ENCODE data around the gene PPOX. TPM values are rescaled to one million over a fixed set of nuclear protein-coding genes. Genes with fewer than 3 reads are reported as not detected.

The PPOX gene
- total RNA-seq, 1 experiment from 2014 or later, result 25.4 TPM

GRCh38 chr1:161200421-161200991 lies 34.3 kb downstream of the PPOX start:
- no TSS peak for BruUV-seq (replicated peaks)
- CTCF ChIA-PET, result interaction anchor here (0.9 kb wide), 1 partner anchor 25 kb away, joined by 6 read pairs; no protein-coding TSS in a partner anchor
- no peak overlapping the region for H3K4me3 Mint-ChIP-seq (ENCODE audit: unreplicated experiment)
- no peaks in the 10 kb centered on the region for H3K9me3 Mint-ChIP-seq (ENCODE audit: unreplicated experiment)
- no peak for DNase-seq
- intact Hi-C loops (cut with micrococcal nuclease; ENCODE audit: unreplicated experiment), result no loop called here
- peaks cover 9% of the 10 kb centered on the region for H3K36me3 Mint-ChIP-seq (ENCODE audit: insufficient read depth, unreplicated experiment)
- H3K4me1 ChIP-seq, result peaks cover 13% of the 10 kb centered on the region; the same call in 1 of the 2 replicates
- POLR2A ChIA-PET, result no interaction called here
- no peaks in the 10 kb centered on the region for H3K27me3 Mint-ChIP-seq (ENCODE audit: insufficient read depth, unreplicated experiment)
- peaks cover 20% of the 10 kb centered on the region for H3K4me1 Mint-ChIP-seq (ENCODE audit: low read depth, unreplicated experiment)
- H3K27me3 ChIP-seq (replicated peaks; ENCODE audit: control insufficient read depth, insufficient read depth, low read length), result no peaks in the 10 kb centered on the region
- no peaks in the 10 kb centered on the region for H3K9me3 ChIP-seq
- H3K27ac Mint-ChIP-seq (ENCODE audit: unreplicated experiment), result no peak overlapping the region
- H3K36me3 ChIP-seq (ENCODE audit: control insufficient read depth, insufficient read depth, low read length), result peaks cover 3% of the 10 kb centered on the region
- no peak overlapping the region for H3K4me3 ChIP-seq (ENCODE audit: low read depth, low read length)
- TF ChIP-seq CTCF (IDR thresholded peaks at IDR 0.05; ENCODE audit: insufficient read depth in 1 of 2, low read depth in 1 of 2, low read length in 1 of 2, severe bottlenecking in 1 of 2, unreplicated experiment in 1 of 2), result no peak

- Mint-ChIP-seq H3K9me3 (ENCODE audit: unreplicated experiment) (no peaks in the 10 kb centered on the region), H3K4me3 (ENCODE audit: unreplicated experiment) (peak overlapping the region; percentile 83), H3K27ac (ENCODE audit: unreplicated experiment) (peak overlapping the region; percentile 85), H3K36me3 (ENCODE audit: insufficient read depth, unreplicated experiment) (peaks cover 12% of the 10 kb centered on the region), H3K4me1 (ENCODE audit: low read depth, unreplicated experiment) (peaks cover 20% of the 10 kb centered on the region), H3K27me3 (ENCODE audit: insufficient read depth, unreplicated experiment) (no peaks in the 10 kb centered on the region)
- CTCF ChIA-PET, result interaction anchor here (0.8 to 1.9 kb wide), 10 partner anchors 10 to 239 kb away, joined by 3 to 34 read pairs (median 4); partner anchors contain the start of genes APOA2, SDHC and TOMM40L
- Histone ChIP-seq H3K9me3 (no peaks in the 10 kb centered on the region), H3K27me3 (replicated peaks; ENCODE audit: control insufficient read depth, insufficient read depth, low read length) (no peaks in the 10 kb centered on the region), H3K36me3 (ENCODE audit: control insufficient read depth, insufficient read depth, low read length) (peaks cover 3% of the 10 kb centered on the region), H3K4me1 (peaks cover 13% of the 10 kb centered on the region; the same call in 1 of the 2 replicates), H3K4me3 (ENCODE audit: low read depth, low read length) (no peak overlapping the region; the same call in 1 of the 2 replicates)
- intact Hi-C loops (cut with micrococcal nuclease; ENCODE audit: unreplicated experiment), result no loop called here
- POLR2A ChIA-PET, result interaction anchor here (0.6 to 2.3 kb wide), 11 partner anchors 10 to 189 kb away, joined by 3 to 41 read pairs (median 7); partner anchors contain the start of genes APOA2, B4GALT3, PPOX and SDHC
- no peak for TF ChIP-seq CTCF (IDR thresholded peaks at IDR 0.05; ENCODE audit: insufficient read depth in 1 of 2, low read depth in 1 of 2, low read length in 1 of 2, severe bottlenecking in 1 of 2, unreplicated experiment in 1 of 2)
- TSS peak; percentile 93 for BruUV-seq (replicated peaks)
- DNase-seq, result no peak
Observed at GRCh38 chr1:161200992-161201835, 35.0 kb downstream of the PPOX start.
